ENCODE data around the gene NCKAP5. TPM values are rescaled to one million over a fixed set of nuclear protein-coding genes. Genes with fewer than 3 reads are reported as not detected.
A peak's percentile ranks its signal among the peaks of the same experiment; 100 is the strongest.

NCKAP5 gene
- total and polyA plus RNA-seq, 2 experiments from 2014 or later, result 0.65 to 0.86 TPM

DNA sequence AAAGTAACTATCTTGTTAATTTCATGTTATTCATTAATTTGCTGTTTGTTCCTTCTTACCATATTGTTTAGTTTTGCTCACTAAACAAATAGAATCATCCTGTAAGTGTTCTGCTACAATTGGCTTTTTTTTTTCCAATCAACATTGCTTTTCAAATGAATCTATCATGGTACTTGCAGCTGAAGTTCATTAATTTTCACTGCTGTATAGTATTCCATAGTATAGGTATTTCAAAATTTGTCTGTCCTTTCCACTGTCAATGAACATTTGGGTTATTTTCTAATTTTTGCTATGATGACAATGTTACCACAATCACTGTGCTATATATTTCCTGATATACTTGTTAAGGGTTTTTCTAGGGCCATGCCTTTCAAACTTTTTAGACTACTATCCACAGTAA is 809.3 kb downstream of the NCKAP5 start:
- Histone ChIP-seq H3K4me1 (ENCODE audit: insufficient read depth) (no peaks in the 10 kb centered on the region), H3K36me3 (ENCODE audit: low read depth) (no peaks in the 10 kb centered on the region), H2AFZ (no peak overlapping the region), H3K4me2 (ENCODE audit: unreplicated experiment) (no peak overlapping the region), H3K9me3 (ENCODE audit: low read depth) (no peaks in the 10 kb centered on the region), H3F3A (ENCODE audit: insufficient read depth) (no peaks in the 10 kb centered on the region), H3K9ac (no peak overlapping the region), H3K27ac (no peak overlapping the region), H3K27me3 (replicated peaks; ENCODE audit: insufficient read depth) (no peaks in the 10 kb centered on the region), H4K20me1 (ENCODE audit: insufficient read depth) (no peaks in the 10 kb centered on the region), H3K79me2 (ENCODE audit: insufficient read depth) (no peaks in the 10 kb centered on the region), H3K4me3 (no peak overlapping the region), H3K9me2 (ENCODE audit: insufficient read depth) (no peaks in the 10 kb centered on the region)
- no peak for DNase-seq
- in situ Hi-C loops (cut with MboI), result no loop called here
- TF ChIP-seq EZH2phosphoT487 (IDR thresholded peaks at IDR 0.05; ENCODE audit: insufficient read depth, low read depth) (no peak), EZH2 (IDR thresholded peaks at IDR 0.05; ENCODE audit: insufficient read depth, poor library complexity, severe bottlenecking) (no peak)

DNA sequence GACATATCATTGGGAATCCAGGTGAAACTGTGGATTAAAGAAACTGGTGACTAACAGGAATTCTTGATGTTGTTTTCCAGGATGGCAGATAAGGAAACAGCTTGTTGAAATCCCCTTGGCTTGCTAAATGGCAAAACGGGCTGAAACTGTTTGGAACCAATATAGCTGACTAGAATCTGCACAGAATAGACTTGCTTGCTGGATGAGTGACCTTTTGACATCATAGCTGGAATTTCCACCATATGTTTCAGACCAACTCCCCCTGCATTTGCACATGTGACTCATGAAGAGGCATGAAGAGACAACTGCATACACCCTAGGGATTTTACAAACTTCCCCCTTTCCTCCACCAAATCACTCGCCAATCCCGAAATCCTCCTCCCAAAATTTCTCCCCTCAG is 810.6 kb downstream of the NCKAP5 start:
- H3K4me1 ChIP-seq (ENCODE audit: insufficient read depth), result no peaks in the 10 kb centered on the region
- in situ Hi-C loops (cut with MboI), result no loop called here
- H3K27ac ChIP-seq, result no peak overlapping the region
- no peak overlapping the region for H2AFZ ChIP-seq
- WGBS, 2 experiments (ENCODE audit: low coverage in 1 of 2, low lambda C conversion rate in 2 of 2, missing lambda C conversion rate in 2 of 2), result 23 to 31% methylated on average over 3 of the region's 3 CpGs
- no peaks in the 10 kb centered on the region for H3F3A ChIP-seq (ENCODE audit: insufficient read depth)
- peak; percentile 3 for DNase-seq
- H4K20me1 ChIP-seq (ENCODE audit: insufficient read depth), result no peaks in the 10 kb centered on the region
- H3K36me3 ChIP-seq (ENCODE audit: low read depth), result no peaks in the 10 kb centered on the region
- H3K79me2 ChIP-seq (ENCODE audit: insufficient read depth), result no peaks in the 10 kb centered on the region
- no peak for TF ChIP-seq EZH2phosphoT487 (IDR thresholded peaks at IDR 0.05; ENCODE audit: insufficient read depth, low read depth)
- TF ChIP-seq EZH2 (IDR thresholded peaks at IDR 0.05; ENCODE audit: insufficient read depth, poor library complexity, severe bottlenecking), result no peak
- H3K9me3 ChIP-seq (ENCODE audit: low read depth), result no peaks in the 10 kb centered on the region
- no peaks in the 10 kb centered on the region for H3K9me2 ChIP-seq (ENCODE audit: insufficient read depth)
- H3K4me3 ChIP-seq, result no peak overlapping the region
- H3K9ac ChIP-seq, result no peak overlapping the region
- no peaks in the 10 kb centered on the region for H3K27me3 ChIP-seq (replicated peaks; ENCODE audit: insufficient read depth)
- H3K4me2 ChIP-seq (ENCODE audit: unreplicated experiment), result no peak overlapping the region

DNA sequence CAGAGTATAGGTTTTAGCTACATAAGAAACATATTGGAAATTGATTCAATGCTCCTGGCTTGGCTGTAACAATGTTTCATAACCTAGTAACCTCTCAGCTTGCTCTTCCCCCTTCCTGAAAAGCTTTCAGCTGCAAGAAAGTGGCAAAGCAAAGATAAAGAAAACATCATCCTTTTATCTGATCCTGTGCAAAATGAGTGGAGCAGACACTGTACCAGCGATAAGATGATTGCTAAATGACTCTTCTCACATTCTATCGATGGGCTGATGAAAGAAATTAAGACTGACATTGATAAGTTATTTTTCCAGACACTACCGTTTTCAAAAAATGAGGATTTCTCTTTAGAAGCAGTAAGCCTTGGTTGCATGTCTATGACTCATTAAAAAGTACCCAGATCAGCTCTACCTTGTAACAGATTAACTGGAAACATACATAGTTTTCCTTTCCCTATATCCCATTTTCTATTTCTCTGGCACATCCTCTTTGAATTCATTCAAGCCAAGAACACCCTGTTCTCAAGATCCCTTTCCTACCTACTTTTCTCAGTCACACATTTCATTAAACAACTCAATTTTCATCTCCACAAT is 811.2 kb downstream of the NCKAP5 start:
- no peak overlapping the region for H2AFZ ChIP-seq
- TF ChIP-seq EZH2 (IDR thresholded peaks at IDR 0.05; ENCODE audit: insufficient read depth, poor library complexity, severe bottlenecking), result no peak
- no peak for TF ChIP-seq EZH2phosphoT487 (IDR thresholded peaks at IDR 0.05; ENCODE audit: insufficient read depth, low read depth)
- no peaks in the 10 kb centered on the region for H3K79me2 ChIP-seq (ENCODE audit: insufficient read depth)
- no peak overlapping the region for H3K27ac ChIP-seq
- H3K4me2 ChIP-seq (ENCODE audit: unreplicated experiment), result no peak overlapping the region
- H3K4me1 ChIP-seq (ENCODE audit: insufficient read depth), result no peaks in the 10 kb centered on the region
- no peak for DNase-seq
- no peaks in the 10 kb centered on the region for H3K9me2 ChIP-seq (ENCODE audit: insufficient read depth)
- 7 to 14% methylated on average over 3 of the region's 3 CpGs for WGBS, 2 experiments (ENCODE audit: low coverage in 1 of 2, low lambda C conversion rate in 2 of 2, missing lambda C conversion rate in 2 of 2)
- no peaks in the 10 kb centered on the region for H3F3A ChIP-seq (ENCODE audit: insufficient read depth)
- H3K36me3 ChIP-seq (ENCODE audit: low read depth), result no peaks in the 10 kb centered on the region
- H3K4me3 ChIP-seq, result no peak overlapping the region
- H3K9me3 ChIP-seq (ENCODE audit: low read depth), result no peaks in the 10 kb centered on the region
- in situ Hi-C loops (cut with MboI), result no loop called here
- no peaks in the 10 kb centered on the region for H3K27me3 ChIP-seq (replicated peaks; ENCODE audit: insufficient read depth)
- H3K9ac ChIP-seq, result no peak overlapping the region
- no peaks in the 10 kb centered on the region for H4K20me1 ChIP-seq (ENCODE audit: insufficient read depth)

DNA sequence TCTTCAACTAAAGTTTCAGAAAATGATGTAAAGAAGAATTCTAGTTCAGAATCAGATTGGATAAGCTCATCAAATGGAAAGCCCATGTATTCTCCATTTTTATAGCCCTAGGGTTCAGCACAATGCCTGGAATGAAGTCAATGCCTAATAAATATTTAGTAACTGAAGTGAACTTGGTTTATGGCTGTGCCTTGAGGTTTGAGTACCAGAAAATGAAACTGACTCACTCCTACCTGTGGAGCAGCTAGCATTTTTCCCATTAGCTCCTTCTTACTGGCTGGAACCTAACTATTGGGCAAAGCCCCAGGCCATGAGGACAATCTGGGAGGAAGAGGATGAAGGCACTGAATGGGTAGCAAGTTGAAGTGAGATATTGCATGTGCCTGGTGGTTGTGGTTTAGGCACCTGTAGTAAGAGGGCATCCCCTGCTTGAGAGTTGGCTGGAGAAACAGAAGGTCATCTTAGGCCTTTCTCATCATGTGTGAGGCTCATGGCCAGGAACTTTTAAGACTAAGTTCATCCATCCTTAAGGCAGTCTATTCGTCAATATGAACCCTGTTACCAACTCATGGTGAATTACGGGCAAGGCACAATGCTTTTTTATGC is 813.3 kb downstream of the NCKAP5 start:
- Histone ChIP-seq H3K27me3 (replicated peaks; ENCODE audit: insufficient read depth) (no peaks in the 10 kb centered on the region), H3K79me2 (ENCODE audit: insufficient read depth) (no peaks in the 10 kb centered on the region), H3K4me1 (ENCODE audit: insufficient read depth) (no peaks in the 10 kb centered on the region), H3K36me3 (ENCODE audit: low read depth) (no peaks in the 10 kb centered on the region), H3K9ac (no peak overlapping the region), H2AFZ (no peak overlapping the region), H3K4me3 (no peak overlapping the region), H3K9me2 (ENCODE audit: insufficient read depth) (no peaks in the 10 kb centered on the region), H3K4me2 (ENCODE audit: unreplicated experiment) (no peak overlapping the region), H3K27ac (no peak overlapping the region), H3F3A (ENCODE audit: insufficient read depth) (no peaks in the 10 kb centered on the region), H3K9me3 (ENCODE audit: low read depth) (no peaks in the 10 kb centered on the region), H4K20me1 (ENCODE audit: insufficient read depth) (no peaks in the 10 kb centered on the region)
- in situ Hi-C loops (cut with MboI), result no loop called here
- TF ChIP-seq EZH2 (IDR thresholded peaks at IDR 0.05; ENCODE audit: insufficient read depth, poor library complexity, severe bottlenecking), result no peak
- WGBS, 2 experiments (ENCODE audit: low coverage in 1 of 2, low lambda C conversion rate in 2 of 2, missing lambda C conversion rate in 2 of 2), result 19 to 41% methylated on average over 2 of the region's 2 CpGs
- no peak for DNase-seq

DNA sequence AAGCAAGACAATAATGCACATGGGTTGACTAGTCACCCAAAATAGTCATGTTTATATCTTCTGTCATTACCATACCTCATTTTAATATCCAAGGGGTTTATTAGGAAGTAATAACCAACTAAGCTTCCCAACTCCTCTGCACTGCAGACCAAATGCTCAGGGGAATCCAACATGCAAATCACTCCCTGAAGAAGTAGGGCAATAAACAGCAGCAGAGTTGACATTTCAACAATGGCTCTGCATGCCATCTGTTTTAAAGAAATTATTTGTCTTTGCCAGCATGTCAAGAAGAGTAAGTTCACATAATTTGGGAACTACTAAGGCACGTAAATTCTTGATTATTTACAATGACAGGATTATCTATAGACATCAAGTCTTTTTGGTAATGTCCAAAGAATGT is 813.9 kb downstream of the NCKAP5 start:
- H3K4me3 ChIP-seq, result no peak overlapping the region
- no peaks in the 10 kb centered on the region for H3K27me3 ChIP-seq (replicated peaks; ENCODE audit: insufficient read depth)
- no peak for DNase-seq
- no peaks in the 10 kb centered on the region for H4K20me1 ChIP-seq (ENCODE audit: insufficient read depth)
- in situ Hi-C loops (cut with MboI), result no loop called here
- H3K9ac ChIP-seq, result no peak overlapping the region
- no peaks in the 10 kb centered on the region for H3K9me2 ChIP-seq (ENCODE audit: insufficient read depth)
- H3K4me1 ChIP-seq (ENCODE audit: insufficient read depth), result no peaks in the 10 kb centered on the region
- no peak overlapping the region for H2AFZ ChIP-seq
- H3K79me2 ChIP-seq (ENCODE audit: insufficient read depth), result no peaks in the 10 kb centered on the region
- no peak overlapping the region for H3K4me2 ChIP-seq (ENCODE audit: unreplicated experiment)
- no peak overlapping the region for H3K27ac ChIP-seq
- TF ChIP-seq EZH2phosphoT487 (IDR thresholded peaks at IDR 0.05; ENCODE audit: insufficient read depth, low read depth) (no peak), EZH2 (IDR thresholded peaks at IDR 0.05; ENCODE audit: insufficient read depth, poor library complexity, severe bottlenecking) (no peak)
- H3K9me3 ChIP-seq (ENCODE audit: low read depth), result no peaks in the 10 kb centered on the region
- WGBS, 2 experiments (ENCODE audit: low coverage in 1 of 2, low lambda C conversion rate in 2 of 2, missing lambda C conversion rate in 2 of 2), result 2 to 8% methylated on average over 1 of the region's 1 CpG
- H3K36me3 ChIP-seq (ENCODE audit: low read depth), result no peaks in the 10 kb centered on the region
- H3F3A ChIP-seq (ENCODE audit: insufficient read depth), result no peaks in the 10 kb centered on the region

All from GM23248 (cell line).